Caki2 (cell line): ENCODE measurements around the gene TMEM120B. TPM values are rescaled to one million over a fixed set of nuclear protein-coding genes. Genes with fewer than 3 reads are reported as not detected.

Source experiments
- DNase-seq: peaks from one replicate; pipeline ENCODE4 v3.0.0-alpha.2; 2015; ENCODE audit warnings: low read depth
- in situ Hi-C: cut with HindIII; loops from 2 replicates; pipeline ENCODE4 v1.10.0; 2016; ENCODE audit warnings: low sequenced_read_pairs, low pct_unique_long_range_greater_than_20kb, mixed read lengths
- total RNA-seq: library from RNA; depleted of rRNA; stranded (reverse); fragments of >200 nt; shearing (Covaris generic); gene quantifications from 2 replicates; pipeline ENCODE4 v1.2.3, GENCODE V29; 2014; ENCODE audit warnings: low replicate concordance

TMEM120B gene
- total RNA-seq, 1 experiment from 2014 or later: 9.6 TPM

GRCh38 chr12:121765573-121765972, 53.0 kb downstream of the TMEM120B start:
- in situ Hi-C loops: no loop called here
- DNase-seq: peak; percentile 44

GRCh38 chr12:121766290-121767039, 53.9 kb downstream of the TMEM120B start:
- in situ Hi-C loops: no loop called here
- no peak for DNase-seq

DNA sequence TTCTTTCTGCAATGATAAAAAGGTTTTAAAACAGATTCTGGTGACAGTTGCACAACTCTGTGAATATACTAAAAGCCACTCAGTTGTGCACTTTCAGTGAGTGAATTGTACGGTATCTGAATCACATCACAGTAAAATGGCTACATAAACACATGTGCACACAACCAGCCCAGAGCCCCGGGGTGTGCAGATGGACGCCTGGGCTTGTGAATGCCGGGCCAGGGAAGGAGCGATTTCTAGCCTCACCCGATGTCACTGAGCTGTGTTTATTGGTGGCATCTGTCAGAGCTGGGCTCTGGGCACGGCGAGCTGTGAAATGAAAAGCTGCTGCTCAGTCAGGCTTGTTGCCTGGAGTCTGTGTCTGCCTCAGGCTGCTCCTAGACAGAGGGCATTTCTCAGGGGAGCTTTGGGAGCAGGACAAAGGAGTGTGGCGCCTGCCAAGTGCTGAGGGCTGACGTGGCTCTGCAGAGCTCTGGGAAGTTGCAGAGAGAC, 55.0 kb downstream of the TMEM120B start:
- in situ Hi-C loops: no loop called here
- no peak for DNase-seq

DNA sequence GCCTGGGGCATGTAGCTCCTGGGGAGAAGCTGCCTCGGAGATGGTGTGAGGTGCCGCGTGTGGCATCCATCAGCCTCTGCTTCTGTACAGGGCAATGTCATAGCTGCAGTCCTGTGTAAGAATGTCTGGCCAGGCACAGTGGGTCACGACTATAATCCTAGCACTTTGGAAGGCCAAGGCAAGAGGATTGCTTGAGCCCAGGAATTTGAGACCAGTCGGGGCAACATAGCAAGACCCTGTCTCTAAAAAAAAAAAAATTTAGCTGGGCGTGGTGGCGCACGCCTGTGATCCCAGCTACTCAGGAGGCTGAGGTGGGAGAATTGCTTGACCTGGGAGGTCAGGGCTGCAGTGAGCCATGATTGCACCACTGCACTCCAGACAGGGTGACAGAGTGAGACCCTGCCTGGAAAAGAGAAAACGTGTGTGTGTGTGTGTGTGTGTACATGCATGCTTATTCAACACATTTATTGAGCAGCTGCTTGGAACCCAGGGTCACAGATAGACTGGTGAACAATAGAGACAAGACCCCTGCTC, 56.8 kb downstream of the TMEM120B start:
- in situ Hi-C loops: no loop called here

DNA sequence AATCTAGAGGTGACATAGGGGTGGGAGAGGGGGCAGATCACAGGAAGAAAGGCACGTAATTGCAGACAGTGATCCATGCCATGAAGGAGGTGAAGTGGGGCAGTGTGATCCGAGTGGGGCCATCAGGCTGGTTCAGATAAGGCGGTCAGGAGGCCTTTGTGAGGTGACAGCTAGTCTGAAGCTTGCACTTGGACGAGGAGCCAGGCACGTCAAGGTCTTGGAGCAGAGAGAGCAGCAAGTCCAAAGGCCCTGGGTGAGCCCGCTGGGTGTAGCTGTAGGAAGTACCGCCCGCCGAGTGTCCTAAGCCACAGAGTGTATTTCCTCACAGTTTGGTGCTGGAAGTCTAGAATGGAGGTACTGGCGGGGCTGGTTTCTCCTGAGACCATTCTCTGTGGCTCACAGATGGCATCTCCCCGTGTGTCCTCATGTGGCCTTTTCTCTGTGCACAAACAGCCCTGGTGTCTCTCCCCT, 57.3 kb downstream of the TMEM120B start:
- in situ Hi-C loops: no loop called here
- no peak for DNase-seq

More for the DNA sequence above, 56.8 kb downstream of the TMEM120B start:
- no peak for DNase-seq

DNA sequence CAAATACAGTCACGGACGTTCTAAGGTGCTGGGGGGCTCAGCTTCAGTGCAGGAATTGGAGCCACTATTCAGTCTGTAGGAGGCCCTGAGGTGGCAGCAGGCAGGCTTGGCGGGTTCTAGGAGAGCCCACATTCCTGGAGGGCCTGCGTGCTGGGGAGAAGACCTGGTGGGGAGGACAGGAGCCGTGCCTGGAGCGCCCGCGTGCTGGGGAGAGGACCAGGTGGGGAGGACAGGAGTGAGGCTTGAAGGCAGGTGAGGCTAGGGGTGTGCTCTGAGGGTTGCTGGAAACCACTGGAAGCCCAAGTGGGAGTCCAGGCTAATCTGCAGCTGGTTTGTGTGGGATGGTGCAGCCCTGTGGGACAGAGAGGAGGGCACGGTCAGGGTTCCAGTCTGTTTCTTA, 57.8 kb downstream of the TMEM120B start:
- no peak for DNase-seq
- in situ Hi-C loops: no loop called here

GRCh38 chr12:121770813-121771625, 58.5 kb downstream of the TMEM120B start:
- no peak for DNase-seq
- in situ Hi-C loops: no loop called here

DNA sequence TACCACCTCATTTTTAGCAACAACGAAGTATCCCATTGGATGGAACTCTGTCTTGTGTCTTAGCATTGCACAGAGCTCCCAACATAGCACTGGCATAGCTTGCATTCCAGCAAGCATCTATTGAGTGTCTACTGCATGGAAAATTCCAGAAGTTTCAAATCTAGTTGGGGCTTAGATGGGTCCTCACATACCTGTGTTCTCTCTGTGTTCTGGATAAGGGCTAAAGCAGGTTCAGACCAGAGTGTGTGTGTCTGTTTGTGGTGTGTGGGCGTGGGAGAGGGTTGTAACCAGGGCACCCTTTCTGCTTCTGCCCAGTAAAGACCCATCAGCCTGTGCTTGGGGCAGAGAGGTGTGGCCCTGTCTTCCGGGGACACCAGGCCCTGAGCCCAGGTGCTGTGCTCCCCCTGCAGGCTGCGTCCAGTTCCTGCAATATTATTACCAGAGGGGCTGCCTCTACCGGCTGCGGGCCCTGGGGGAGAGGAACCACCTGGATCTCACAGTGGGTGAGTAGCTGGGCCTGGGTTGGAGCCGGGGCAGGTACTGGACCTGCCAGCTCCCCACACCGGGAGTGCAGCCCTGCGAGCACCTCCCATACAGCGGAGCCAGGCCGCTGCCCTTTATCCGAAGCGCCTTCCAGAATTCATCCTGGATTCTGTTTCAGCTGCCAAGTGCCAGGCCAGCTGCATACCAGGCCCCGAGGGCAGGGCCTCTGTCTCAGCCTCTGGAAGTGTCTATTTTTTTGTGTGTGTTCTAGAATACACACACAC, 60.6 kb downstream of the TMEM120B start:
- in situ Hi-C loops: no loop called here
- peak; percentile 66 for DNase-seq

GRCh38 chr12:121774968-121775474, 62.5 kb downstream of the TMEM120B start:
- in situ Hi-C loops: no loop called here
- DNase-seq: no peak

GRCh38 chr12:121775501-121775900, 62.9 kb downstream of the TMEM120B start:
- in situ Hi-C loops: no loop called here
- no peak for DNase-seq

- DNase-seq: no peak
- in situ Hi-C loops: no loop called here
Observed at GRCh38 chr12:121776190-121777098, 63.9 kb downstream of the TMEM120B start.

DNA sequence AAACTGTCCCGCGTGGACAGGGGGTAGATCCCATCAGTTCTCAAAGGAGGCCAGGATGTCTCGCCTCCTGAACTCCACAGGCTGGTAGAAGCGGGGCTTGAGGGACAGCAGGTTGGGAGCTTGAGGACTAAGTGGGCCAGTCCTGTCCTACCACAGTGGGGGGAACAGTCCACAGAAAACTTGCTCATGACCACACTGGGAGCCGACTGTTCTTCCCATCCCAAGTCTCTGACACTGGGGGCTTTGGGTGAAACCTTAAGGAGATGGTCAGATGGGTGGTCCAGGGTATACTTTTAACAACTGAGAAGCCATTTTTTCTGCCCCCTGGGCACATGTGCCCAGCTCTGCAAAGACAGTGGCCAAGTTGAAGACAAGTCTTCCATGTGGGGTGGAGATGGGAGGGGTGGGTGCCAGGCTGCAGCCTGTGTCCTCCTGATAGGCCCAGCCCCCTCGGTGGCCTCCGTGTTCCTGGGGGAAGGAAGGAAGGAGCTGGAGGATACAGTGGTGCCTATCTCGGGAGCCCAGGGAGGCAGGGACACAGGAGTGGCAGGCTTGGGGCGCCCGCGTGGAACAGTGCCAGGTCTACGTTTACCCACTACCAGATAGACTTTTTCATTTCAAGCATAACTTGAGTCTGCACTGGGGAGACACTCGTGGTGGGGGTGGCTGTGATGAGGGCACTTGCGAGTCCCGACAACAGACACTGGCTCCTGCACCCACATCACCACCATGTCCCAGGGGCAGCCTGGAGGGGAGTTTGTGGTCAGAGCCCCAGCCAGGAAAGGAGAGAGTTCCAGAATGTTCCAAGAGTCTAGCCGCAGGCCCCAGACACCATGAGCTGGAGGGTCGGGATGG, 66.2 kb downstream of the TMEM120B start:
- no peak for DNase-seq
- in situ Hi-C loops: no loop called here

- in situ Hi-C loops: no loop called here
- no peak for DNase-seq
Observed at GRCh38 chr12:121779422-121779895, 66.9 kb downstream of the TMEM120B start.

GRCh38 chr12:121780429-121780828, 67.9 kb downstream of the TMEM120B start:
- in situ Hi-C loops: no loop called here
- no peak for DNase-seq

DNA sequence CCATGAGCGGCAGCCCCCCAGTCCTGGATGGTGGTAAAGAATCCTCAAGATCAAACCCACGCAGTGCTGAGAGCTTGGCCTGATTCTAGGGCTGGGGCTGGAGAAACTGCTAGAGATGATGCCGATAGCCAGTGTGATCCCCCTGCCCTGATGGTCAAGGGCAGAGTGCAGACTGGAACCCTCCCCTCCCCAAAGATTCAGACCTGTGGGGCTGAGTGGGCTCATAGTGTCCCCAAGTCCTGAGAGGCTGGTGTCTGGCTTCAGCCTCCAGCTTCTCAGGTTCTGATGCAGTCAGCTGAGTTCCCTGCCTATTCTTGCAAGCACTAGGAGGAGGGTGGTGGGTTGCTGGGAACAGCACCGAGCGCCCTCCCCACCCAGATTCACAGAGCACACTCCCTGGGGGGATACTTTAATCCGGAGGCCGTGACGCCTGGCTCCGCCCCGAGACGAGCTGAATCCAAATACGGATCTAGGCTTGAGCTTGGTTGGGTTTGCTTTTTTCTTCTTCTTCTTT, 69.0 kb downstream of the TMEM120B start:
- in situ Hi-C loops: no loop called here
- no peak for DNase-seq
